ENCODE data around the gene ITGA5. TPM values are rescaled to one million over a fixed set of nuclear protein-coding genes. Genes with fewer than 3 reads are reported as not detected.

Gene ITGA5
- total RNA-seq, 1 donor from 2014 or later: 1.8 TPM

DNA sequence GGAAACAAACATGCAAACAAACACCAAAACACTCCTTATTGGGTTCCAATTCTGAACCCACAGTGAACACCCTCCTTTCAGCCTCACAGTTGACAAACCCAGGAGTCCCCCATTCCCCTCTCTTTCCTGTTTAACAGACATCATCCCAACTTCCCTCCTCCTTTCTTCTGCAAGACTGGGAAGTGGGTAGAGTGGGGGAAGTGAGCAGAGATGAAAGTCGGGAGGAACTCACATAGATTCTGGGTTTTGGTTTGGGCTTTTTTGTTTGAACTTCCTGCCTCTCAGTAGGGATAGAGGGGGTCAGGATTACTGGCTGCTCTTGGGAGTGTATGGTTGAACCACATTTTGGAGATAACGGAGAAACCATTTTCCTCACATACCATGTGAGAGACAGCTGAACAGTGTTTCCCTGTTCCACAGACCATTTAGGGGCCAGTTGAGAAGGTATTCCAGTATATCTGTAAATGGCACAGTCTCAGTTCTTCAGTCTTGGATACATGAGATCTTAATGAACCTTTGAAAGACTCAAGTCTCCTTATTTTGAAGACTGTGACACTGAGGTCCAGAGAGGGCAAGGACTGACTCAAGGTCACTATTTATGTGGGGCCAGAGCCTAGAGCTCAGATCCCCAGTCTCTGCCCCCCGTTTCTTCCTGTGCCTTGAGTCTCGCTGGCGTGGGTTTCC, 50.9 kb downstream of the ITGA5 start:
- Mint-ChIP-seq H3K4me1 (ENCODE audit: low read depth, unreplicated experiment) (peaks cover 12% of the 10 kb centered on the region), H3K27me3 (ENCODE audit: unreplicated experiment) (peaks cover 5% of the 10 kb centered on the region), H3K9me3 (ENCODE audit: unreplicated experiment) (peaks cover 2% of the 10 kb centered on the region), H3K36me3 (ENCODE audit: unreplicated experiment) (no peaks in the 10 kb centered on the region), H3K27ac (ENCODE audit: unreplicated experiment) (no peak overlapping the region), H3K4me3 (ENCODE audit: unreplicated experiment) (peak overlapping the region; percentile 70)
- no peak for DNase-seq
- TF ChIP-seq, protein P1, sequence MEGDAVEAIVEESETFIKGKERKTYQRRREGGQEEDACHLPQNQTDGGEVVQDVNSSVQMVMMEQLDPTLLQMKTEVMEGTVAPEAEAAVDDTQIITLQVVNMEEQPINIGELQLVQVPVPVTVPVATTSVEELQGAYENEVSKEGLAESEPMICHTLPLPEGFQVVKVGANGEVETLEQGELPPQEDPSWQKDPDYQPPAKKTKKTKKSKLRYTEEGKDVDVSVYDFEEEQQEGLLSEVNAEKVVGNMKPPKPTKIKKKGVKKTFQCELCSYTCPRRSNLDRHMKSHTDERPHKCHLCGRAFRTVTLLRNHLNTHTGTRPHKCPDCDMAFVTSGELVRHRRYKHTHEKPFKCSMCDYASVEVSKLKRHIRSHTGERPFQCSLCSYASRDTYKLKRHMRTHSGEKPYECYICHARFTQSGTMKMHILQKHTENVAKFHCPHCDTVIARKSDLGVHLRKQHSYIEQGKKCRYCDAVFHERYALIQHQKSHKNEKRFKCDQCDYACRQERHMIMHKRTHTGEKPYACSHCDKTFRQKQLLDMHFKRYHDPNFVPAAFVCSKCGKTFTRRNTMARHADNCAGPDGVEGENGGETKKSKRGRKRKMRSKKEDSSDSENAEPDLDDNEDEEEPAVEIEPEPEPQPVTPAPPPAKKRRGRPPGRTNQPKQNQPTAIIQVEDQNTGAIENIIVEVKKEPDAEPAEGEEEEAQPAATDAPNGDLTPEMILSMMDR (IDR thresholded peaks at IDR 0.05; ENCODE audit: partially characterized antibody, unreplicated experiment): no peak

DNA sequence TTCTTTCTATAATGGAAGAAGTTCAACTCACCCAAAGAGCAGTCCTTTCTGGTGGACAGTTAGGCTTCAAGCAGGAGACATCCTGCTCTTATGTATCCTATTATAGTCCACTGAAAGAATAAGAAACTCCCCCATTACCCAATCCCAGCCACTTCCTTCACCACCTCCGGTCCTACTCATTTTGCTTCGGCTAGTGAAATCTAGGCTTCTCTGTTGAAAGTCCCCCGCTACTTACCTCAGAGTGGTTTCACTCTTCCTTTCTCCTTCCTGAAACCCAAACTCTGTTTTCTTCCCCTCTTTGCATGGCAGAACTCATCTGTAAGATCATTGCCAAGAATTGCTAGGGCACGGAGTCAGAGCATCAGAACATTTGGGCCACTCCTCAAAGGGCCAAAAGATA, 54.7 kb downstream of the ITGA5 start, which contains the start of gene GPR84:
GPR84 (minus strand) TSS at position 74 of the 400 bp plus-strand sequence. CDS start 635 bp downstream, outside the sequence.
- peaks cover 5% of the 10 kb centered on the region for H3K27me3 Mint-ChIP-seq (ENCODE audit: unreplicated experiment)
- H3K9me3 Mint-ChIP-seq (ENCODE audit: unreplicated experiment): peaks cover 3% of the 10 kb centered on the region
- H3K4me1 Mint-ChIP-seq (ENCODE audit: low read depth, unreplicated experiment): peaks cover 15% of the 10 kb centered on the region
- no peak for DNase-seq
- no peak within 1 kb of the TSS for H3K4me3 Mint-ChIP-seq (ENCODE audit: unreplicated experiment)
- no peaks in the 10 kb centered on the region for H3K36me3 Mint-ChIP-seq (ENCODE audit: unreplicated experiment)
- TF ChIP-seq, protein P1 (IDR thresholded peaks at IDR 0.05; ENCODE audit: partially characterized antibody, unreplicated experiment): no peak
- no peak within 1 kb of the TSS for H3K27ac Mint-ChIP-seq (ENCODE audit: unreplicated experiment)

DNA sequence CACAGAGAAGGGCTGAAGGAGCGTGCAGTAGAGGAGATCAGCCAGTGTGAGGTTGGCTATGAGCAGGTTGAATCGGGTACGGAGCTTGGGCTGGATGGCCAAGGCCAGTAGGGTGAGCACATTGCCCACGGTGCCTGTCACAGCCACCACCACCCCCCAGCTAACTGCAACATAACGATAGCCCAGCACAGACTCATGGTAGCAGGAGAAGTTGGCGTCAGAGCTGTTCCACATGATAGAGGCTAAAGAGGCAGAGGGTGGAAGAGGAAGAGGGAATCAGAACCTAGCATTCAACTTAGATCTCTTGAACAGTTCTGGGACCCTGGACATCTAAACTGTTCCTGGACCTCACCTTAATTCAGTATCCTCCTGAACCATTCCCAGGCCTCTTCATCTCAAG, 55.4 kb downstream of the ITGA5 start:
- Mint-ChIP-seq H3K4me3 (ENCODE audit: unreplicated experiment) (no peak overlapping the region), H3K27ac (ENCODE audit: unreplicated experiment) (no peak overlapping the region), H3K9me3 (ENCODE audit: unreplicated experiment) (peaks cover 3% of the 10 kb centered on the region), H3K27me3 (ENCODE audit: unreplicated experiment) (peaks cover 2% of the 10 kb centered on the region), H3K36me3 (ENCODE audit: unreplicated experiment) (no peaks in the 10 kb centered on the region), H3K4me1 (ENCODE audit: low read depth, unreplicated experiment) (peaks cover 10% of the 10 kb centered on the region)
- TF ChIP-seq, protein P1 (IDR thresholded peaks at IDR 0.05; ENCODE audit: partially characterized antibody, unreplicated experiment): no peak
- DNase-seq: no peak

DNA sequence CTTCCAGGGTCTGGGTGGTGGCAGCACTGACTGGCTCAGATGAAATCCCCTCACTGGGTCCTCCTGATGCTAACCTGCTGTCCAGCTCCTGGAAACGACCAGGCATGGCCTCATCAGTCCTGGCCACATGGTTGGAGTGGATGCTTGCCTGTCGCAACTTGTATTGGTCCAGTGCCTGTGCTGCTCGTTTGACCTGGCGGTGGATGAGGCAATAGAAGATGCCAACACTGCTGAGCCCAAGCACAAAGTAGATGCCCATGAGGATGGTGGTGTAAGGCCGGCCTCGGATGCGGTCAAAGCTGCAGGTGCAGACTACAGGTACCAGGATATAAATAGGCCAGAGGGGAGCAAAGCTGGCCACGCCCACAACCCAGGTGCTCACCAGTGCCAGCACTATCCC, 56.0 kb downstream of the ITGA5 start:
- TF ChIP-seq, protein P1 (IDR thresholded peaks at IDR 0.05; ENCODE audit: partially characterized antibody, unreplicated experiment): no peak
- Mint-ChIP-seq H3K4me3 (ENCODE audit: unreplicated experiment) (no peak overlapping the region), H3K9me3 (ENCODE audit: unreplicated experiment) (peaks cover 3% of the 10 kb centered on the region), H3K27me3 (ENCODE audit: unreplicated experiment) (peaks cover 2% of the 10 kb centered on the region), H3K27ac (ENCODE audit: unreplicated experiment) (no peak overlapping the region), H3K4me1 (ENCODE audit: low read depth, unreplicated experiment) (peaks cover 7% of the 10 kb centered on the region), H3K36me3 (ENCODE audit: unreplicated experiment) (no peaks in the 10 kb centered on the region)
- no peak for DNase-seq

DNA sequence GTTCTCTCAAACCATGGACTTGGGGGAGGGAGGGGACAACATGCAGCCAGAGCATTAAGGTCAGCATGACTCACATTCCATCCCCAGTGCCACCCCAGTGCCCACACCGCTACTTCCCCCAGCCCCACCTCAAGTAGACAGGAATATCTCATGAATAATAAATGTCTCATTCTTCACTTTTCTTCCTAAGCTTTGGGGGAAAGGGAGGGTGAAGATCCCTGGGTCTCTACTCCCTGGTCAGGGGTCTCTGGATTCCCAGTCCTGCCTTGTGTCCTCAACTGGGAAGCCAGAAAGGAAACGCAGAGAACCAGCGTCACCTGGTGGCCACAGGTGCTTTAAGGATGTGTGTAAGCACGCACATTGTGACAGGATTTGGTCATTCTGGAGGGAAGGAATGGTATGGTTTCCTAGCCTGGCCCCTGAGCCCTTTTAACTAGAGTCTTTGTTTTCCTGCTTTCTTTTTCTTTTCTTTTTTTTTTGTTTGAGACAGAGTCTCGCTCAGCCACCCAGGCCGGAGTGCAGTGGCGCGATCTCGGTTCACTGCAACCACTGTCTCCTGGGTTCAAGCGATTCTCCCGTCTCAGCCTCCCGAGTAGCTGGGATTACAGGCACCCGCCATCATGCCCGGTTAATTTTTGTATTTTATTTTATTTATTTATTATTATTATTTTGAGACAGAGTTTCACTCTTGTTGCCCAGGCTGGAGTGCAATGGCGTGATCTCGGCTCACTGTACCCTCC, 58.2 kb downstream of the ITGA5 start:
- TF ChIP-seq, protein P1 (IDR thresholded peaks at IDR 0.05; ENCODE audit: partially characterized antibody, unreplicated experiment): peak; percentile 64
- Mint-ChIP-seq H3K9me3 (ENCODE audit: unreplicated experiment) (peaks cover 2% of the 10 kb centered on the region), H3K27ac (ENCODE audit: unreplicated experiment) (peak overlapping the region; percentile 88), H3K36me3 (ENCODE audit: unreplicated experiment) (no peaks in the 10 kb centered on the region), H3K4me1 (ENCODE audit: low read depth, unreplicated experiment) (peaks cover 18% of the 10 kb centered on the region), H3K27me3 (ENCODE audit: unreplicated experiment) (peaks cover 7% of the 10 kb centered on the region), H3K4me3 (ENCODE audit: unreplicated experiment) (peak overlapping the region; percentile 69)
- peak; percentile 94 for DNase-seq

Data from glutamatergic neuron (in vitro differentiated cells).